A673 (cell line): ENCODE measurements around the gene GSG1L. TPM values are rescaled to one million over a fixed set of nuclear protein-coding genes. Genes with fewer than 3 reads are reported as not detected.

Experiments
- BruUV-seq: library from RNA; stranded (reverse); fragments of 400-500 nt; replicated peaks from 2 replicates; lab custom pipeline; 2021; lab: Mats Ljungman, UMichigan
- CTCF ChIA-PET: fragments of 300-600 bp; sonication (Branson Sonifier 250); formaldehyde crosslinking; loops from one replicate; lab custom pipeline; 2022; ENCODE audit warnings: antibody characterized with exemption; lab: Charles Lee
- POLR2A ChIA-PET: fragments of 300-600 bp; sonication (Branson Sonifier 250); formaldehyde crosslinking; loops from one replicate; lab custom pipeline; 2022; ENCODE audit warnings: antibody characterized with exemption; ENCODE audit not compliant: low non-redundant PET; lab: Charles Lee
- DNase-seq: peaks from one replicate; pipeline ENCODE4 v3.0.0-alpha.2; 2015; ENCODE audit warnings: low spot score
- H3K27ac ChIP-seq: fragments of 200-600 bp; sonication (generic); 2 replicates; pipeline ENCODE4 v1.5.1; 2016; ENCODE audit warnings: mixed run types, low read depth, mild to moderate bottlenecking, mixed read lengths, antibody characterized with exemption, low read length; ENCODE audit not compliant: poor library complexity, severe bottlenecking
- H3K27me3 ChIP-seq: fragments of 200-600 bp; sonication (generic); replicated peaks from 2 replicates; pipeline ENCODE4 v1.6.1; 2017; ENCODE audit warnings: mixed run types, low read depth, mild to moderate bottlenecking, mixed read lengths, antibody characterized with exemption, low read length; ENCODE audit not compliant: insufficient read depth, poor library complexity
- H3K36me3 ChIP-seq: fragments of 200-600 bp; sonication (generic); 2 replicates; pipeline ENCODE4 v1.6.1; 2016; ENCODE audit warnings: mixed run types, mild to moderate bottlenecking, mixed read lengths, antibody characterized with exemption, low read length; ENCODE audit not compliant: insufficient read depth, poor library complexity, severe bottlenecking
- H3K4me1 ChIP-seq: fragments of 200-600 bp; sonication (generic); 2 replicates; pipeline ENCODE4 v1.6.1; 2017; ENCODE audit warnings: mixed run types, mild to moderate bottlenecking, mixed read lengths, antibody characterized with exemption, low read length; ENCODE audit not compliant: insufficient read depth, poor library complexity, severe bottlenecking
- H3K4me3 ChIP-seq: fragments of 200-600 bp; sonication (generic); 2 replicates; pipeline ENCODE4 v1.5.1; 2016; ENCODE audit warnings: low read depth, mixed run types, mild to moderate bottlenecking, mixed read lengths, low read length; ENCODE audit not compliant: poor library complexity, severe bottlenecking
- H3K9me3 ChIP-seq: fragments of 200-600 bp; sonication (generic); 2 replicates; pipeline ENCODE4 v1.6.1; 2016; ENCODE audit warnings: mixed run types, low read depth, mild to moderate bottlenecking, mixed read lengths, antibody characterized with exemption, low read length; ENCODE audit not compliant: poor library complexity, severe bottlenecking
- CTCF ChIP-seq: fragments of 300-800, 200-600 bp; sonication (generic); conservative IDR thresholded peaks from 2 replicates; pipeline ENCODE4 v1.5.1; 2017; ENCODE audit warnings: low read depth, mild to moderate bottlenecking, antibody characterized with exemption, low read length, moderate library complexity, mixed read lengths
- EZH2 ChIP-seq: fragments of 200-600 bp; sonication (generic); IDR thresholded peaks from 2 replicates; pipeline ENCODE4 v1.6.1; 2017; ENCODE audit warnings: borderline replicate concordance, low read depth, mild to moderate bottlenecking, mixed read lengths, antibody characterized with exemption, low read length; ENCODE audit not compliant: poor library complexity, severe bottlenecking
- intact Hi-C: fragments of 100-400 bp; cut with micrococcal nuclease; formaldehyde crosslinking; loops from one replicate; pipeline ENCODE4 v1.10.0; 2022; ENCODE audit not compliant: unreplicated experiment
- total RNA-seq: library from RNA; stranded (reverse); gene quantifications from 2 replicates; pipeline ENCODE4 v1.2.3, GENCODE V29; 2021

GSG1L gene
- total RNA-seq, 1 experiment from 2014 or later, result not detected

DNA sequence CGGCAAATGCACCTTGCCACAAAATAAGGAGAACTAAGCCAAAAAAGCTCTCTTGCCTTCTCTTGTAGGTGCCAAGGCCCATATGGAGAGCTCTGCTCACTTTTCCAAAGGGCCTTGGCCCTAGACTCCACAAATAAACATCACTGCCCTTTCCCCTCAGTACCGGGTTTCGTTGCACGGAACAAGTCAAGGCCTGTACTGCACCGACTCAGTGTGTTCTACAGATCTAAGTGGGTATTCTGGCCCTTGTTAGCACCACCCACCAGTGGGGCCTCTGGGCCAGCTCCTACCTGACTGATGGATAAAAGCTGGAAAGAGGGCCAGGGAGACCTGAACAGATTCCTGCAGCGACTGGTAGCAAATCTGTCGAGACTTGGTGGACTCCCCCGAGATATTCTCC lies 43.7 kb upstream of the GSG1L start:
- no peaks in the 10 kb centered on the region for H3K9me3 ChIP-seq
- TF ChIP-seq CTCF, result no peak
- TF ChIP-seq EZH2, result no peak
- no peak for DNase-seq
- H3K4me3 ChIP-seq, result no peak overlapping the region
- peaks cover 83% of the 10 kb centered on the region for H3K36me3 ChIP-seq
- H3K4me1 ChIP-seq, result no peaks in the 10 kb centered on the region
- no TSS peak for BruUV-seq
- no peaks in the 10 kb centered on the region for H3K27me3 ChIP-seq
- intact Hi-C loops, result loop anchor here (10.0 kb wide), 1 partner anchor 48 kb away; no protein-coding TSS in a partner anchor
- H3K27ac ChIP-seq, result no peak overlapping the region
- ChIA-PET CTCF (no interaction called here), POLR2A (no interaction called here)

DNA sequence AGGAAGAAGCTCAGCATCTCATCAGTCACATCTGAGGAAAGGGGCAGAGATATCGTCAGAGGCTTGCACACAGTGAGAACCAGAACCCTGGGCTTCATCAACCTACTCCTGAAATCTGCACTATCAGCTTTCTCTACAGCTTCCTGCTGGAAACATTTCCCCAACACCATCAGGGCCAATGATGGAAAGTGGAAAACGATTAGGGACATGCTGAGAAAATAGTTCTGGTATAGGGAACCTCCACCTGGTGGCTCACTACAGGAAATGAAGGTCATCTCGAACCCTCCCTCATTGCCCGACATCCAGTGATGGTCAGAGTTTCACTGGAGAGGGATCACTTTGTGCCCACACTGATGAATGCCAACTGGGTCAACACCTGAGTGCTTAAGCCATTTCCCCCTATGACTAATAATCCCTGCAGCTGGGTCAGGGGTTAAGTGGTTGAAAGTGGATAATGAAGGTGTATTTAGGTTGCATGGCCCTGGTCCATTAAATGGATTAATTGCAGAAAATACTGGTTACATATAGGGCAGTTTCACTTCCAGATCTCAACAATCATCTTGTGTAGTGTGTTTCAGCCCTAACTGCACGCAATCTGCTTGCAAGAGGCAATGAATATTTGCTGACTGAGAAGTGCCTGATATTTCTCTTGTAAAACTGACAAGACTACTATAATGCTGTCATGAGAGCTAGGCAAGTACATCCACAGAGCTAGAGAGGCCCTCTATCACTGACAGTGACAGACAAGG lies 43.1 kb upstream of the GSG1L start:
- H3K4me3 ChIP-seq, result no peak overlapping the region
- peaks cover 83% of the 10 kb centered on the region for H3K36me3 ChIP-seq
- BruUV-seq, result no TSS peak
- H3K27ac ChIP-seq, result no peak overlapping the region
- CTCF ChIA-PET, result no interaction called here
- H3K27me3 ChIP-seq, result no peaks in the 10 kb centered on the region
- intact Hi-C loops, result loop anchor here (10.0 kb wide), 1 partner anchor 48 kb away; no protein-coding TSS in a partner anchor
- POLR2A ChIA-PET, result no interaction called here
- H3K4me1 ChIP-seq, result no peaks in the 10 kb centered on the region
- TF ChIP-seq EZH2 (no peak), CTCF (no peak)
- H3K9me3 ChIP-seq, result no peaks in the 10 kb centered on the region
- no peak for DNase-seq

DNA sequence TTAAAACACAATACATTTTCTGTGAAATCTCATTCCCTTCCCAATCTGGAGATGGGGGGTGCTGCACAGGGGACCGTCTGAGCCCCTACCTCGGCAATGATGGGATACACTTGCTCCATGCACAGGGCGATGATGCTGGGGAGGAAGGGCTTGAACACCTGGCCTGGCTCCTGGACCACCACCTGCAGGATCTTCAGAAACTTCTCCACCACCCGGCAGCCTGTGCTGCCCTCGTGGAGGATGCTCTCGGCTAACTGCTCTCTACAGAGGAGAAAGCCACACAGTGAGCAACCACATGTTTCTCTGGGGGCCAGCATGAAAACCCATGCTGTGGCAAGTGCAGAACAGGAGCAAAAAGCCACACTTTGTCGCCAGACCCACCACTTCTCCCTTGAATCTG lies 42.4 kb upstream of the GSG1L start:
- CTCF ChIA-PET, result no interaction called here
- TF ChIP-seq CTCF (no peak), EZH2 (no peak)
- intact Hi-C loops, result loop anchor here (10.0 kb wide), 1 partner anchor 49 kb away; no protein-coding TSS in a partner anchor
- DNase-seq, result no peak
- Histone ChIP-seq H3K4me1 (no peaks in the 10 kb centered on the region), H3K9me3 (no peaks in the 10 kb centered on the region), H3K36me3 (peaks cover 83% of the 10 kb centered on the region), H3K4me3 (no peak overlapping the region), H3K27ac (no peak overlapping the region), H3K27me3 (no peaks in the 10 kb centered on the region)
- BruUV-seq, result no TSS peak
- POLR2A ChIA-PET, result no interaction called here
